Germinal center (tissue), 1 donor: ENCODE measurements around the gene PCDHB15.
"Not testable (repeated sequence)": the region's sequence is repeated elsewhere in the genome, so short reads cannot be mapped to it uniquely, and the experiment has no call there.

Experiments
- DNase-seq: peaks from one replicate; pipeline ENCODE4 v3.0.0; 2012; ENCODE audit warnings: mixed read lengths, low spot score

Gene PCDHB15

GRCh38 chr5:141245250-141245717 is at the start of gene PCDHB15:
TSS of gene PCDHB15 (plus strand) at chr5:141245395. CDS start at chr5:141245579, 184 bp downstream.
- DNase-seq: peak; percentile 7

- DNase-seq: no peak
Observed at GRCh38 chr5:141196363-141196762, 48.8 kb upstream of the PCDHB15 start.

- DNase-seq: no peak
Observed at GRCh38 chr5:141199359-141200235, 45.6 kb upstream of the PCDHB15 start, which contains the start of gene PCDHB11. TSS of gene PCDHB11 (plus strand) at chr5:141199627. CDS start at chr5:141199775, 148 bp downstream.

GRCh38 chr5:141201126-141201525 is 44.1 kb upstream of the PCDHB15 start:
- DNase-seq: not testable (repeated sequence)

- DNase-seq: not testable (repeated sequence)
Observed at GRCh38 chr5:141201646-141202045, 43.5 kb upstream of the PCDHB15 start.

- DNase-seq: no peak
Observed at GRCh38 chr5:141208478-141208877, 36.7 kb upstream of the PCDHB15 start, which contains the start of gene PCDHB12. TSS of gene PCDHB12 (plus strand) at chr5:141208719. CDS start at chr5:141208908, 189 bp downstream.

- DNase-seq: not testable (repeated sequence)
Observed at GRCh38 chr5:141210281-141210680, 34.9 kb upstream of the PCDHB15 start.

- not testable (repeated sequence) for DNase-seq
Observed at GRCh38 chr5:141210849-141211248, 34.3 kb upstream of the PCDHB15 start.

- DNase-seq: not testable (repeated sequence)
Observed at GRCh38 chr5:141213656-141214339, 31.4 kb upstream of the PCDHB15 start, which contains the start of gene PCDHB13. TSS of gene PCDHB13 (plus strand) at chr5:141213919. CDS start at chr5:141214124, 205 bp downstream.

- DNase-seq: not testable (repeated sequence)
Observed at GRCh38 chr5:141214583-141214982, 30.6 kb upstream of the PCDHB15 start.

- DNase-seq: not testable (repeated sequence)
Observed at GRCh38 chr5:141215504-141215903, 29.7 kb upstream of the PCDHB15 start.

- not testable (repeated sequence) for DNase-seq
Observed at GRCh38 chr5:141216035-141216434, 29.2 kb upstream of the PCDHB15 start.

- no peak for DNase-seq
Observed at GRCh38 chr5:141223112-141223783, 21.9 kb upstream of the PCDHB15 start, which contains the start of gene PCDHB14. TSS of gene PCDHB14 (plus strand) at chr5:141223343. CDS start at chr5:141223506, 163 bp downstream.

GRCh38 chr5:141224844-141225243 is 20.4 kb upstream of the PCDHB15 start:
- DNase-seq: not testable (repeated sequence)

- not testable (repeated sequence) for DNase-seq
Observed at GRCh38 chr5:141225421-141225820, 19.8 kb upstream of the PCDHB15 start.

GRCh38 chr5:141234109-141234667 is 11.0 kb upstream of the PCDHB15 start:
- no peak for DNase-seq

GRCh38 chr5:141235922-141236321 is 9.3 kb upstream of the PCDHB15 start:
- not testable (repeated sequence) for DNase-seq

- no peak for DNase-seq
Observed at GRCh38 chr5:141236516-141237313, 8.5 kb upstream of the PCDHB15 start.

- DNase-seq: no peak
Observed at GRCh38 chr5:141241496-141241895, 3.7 kb upstream of the PCDHB15 start.

- not testable (repeated sequence) for DNase-seq
Observed at GRCh38 chr5:141246971-141247370, 1.8 kb downstream of the PCDHB15 start.
